ENCODE data around the gene CES4A.

GRCh38 chr16:67006930-67007658 is 18.7 kb downstream of the CES4A start:
- no peak for TF ChIP-seq CTCF (IDR thresholded peaks at IDR 0.05)
- no peak for TF ChIP-seq EZH2 (IDR thresholded peaks at IDR 0.05)
